ENCODE results near the gene HS3ST2.

The HS3ST2 gene

GRCh38 chr16:22813948-22814710, at the start of gene HS3ST2:
Gene HS3ST2 (plus strand): TSS chr16:22814162. CDS start chr16:22814611, 449 bp downstream.
- DNase-seq (ENCODE audit: low read depth in 1 of 2, low spot score in 1 of 2): no peak

DNA sequence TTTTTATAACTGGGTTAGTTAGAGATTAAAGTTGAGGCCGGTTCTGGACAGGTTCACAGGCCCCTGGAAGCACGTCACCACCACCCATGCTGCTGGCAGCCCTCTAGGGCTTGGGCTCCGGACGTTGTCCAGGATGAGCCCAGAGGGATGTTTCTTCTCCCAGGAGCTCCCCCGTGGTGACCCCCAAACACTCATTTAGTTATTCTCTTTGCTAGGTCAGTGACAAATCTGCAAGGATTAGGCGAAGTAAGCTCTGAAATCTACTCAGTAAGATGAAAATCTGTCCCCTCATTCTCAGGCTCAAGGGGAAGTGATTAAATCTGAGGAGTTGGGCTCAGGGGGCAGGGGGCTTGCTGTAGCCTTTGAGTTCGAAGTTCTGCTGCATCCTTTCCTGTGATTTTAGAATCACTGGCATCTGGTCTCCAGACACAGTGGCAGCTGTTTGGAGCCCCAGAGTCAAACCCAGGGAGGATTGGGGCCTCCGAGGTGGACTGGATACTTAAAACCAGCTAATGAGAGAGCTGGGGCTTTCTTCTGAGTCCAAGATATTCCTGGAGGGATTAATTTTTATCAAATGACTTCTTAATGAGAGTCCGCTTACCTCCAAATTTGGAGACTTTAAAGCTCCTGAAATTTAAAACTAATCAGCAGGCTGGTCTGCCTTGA, 49.2 kb upstream of the HS3ST2 start:
- DNase-seq (ENCODE audit: low read depth in 1 of 2, low spot score in 1 of 2): no peak

GRCh38 chr16:22765479-22765878, 48.5 kb upstream of the HS3ST2 start:
- DNase-seq (ENCODE audit: low read depth in 1 of 2, low spot score in 1 of 2): no peak

DNA sequence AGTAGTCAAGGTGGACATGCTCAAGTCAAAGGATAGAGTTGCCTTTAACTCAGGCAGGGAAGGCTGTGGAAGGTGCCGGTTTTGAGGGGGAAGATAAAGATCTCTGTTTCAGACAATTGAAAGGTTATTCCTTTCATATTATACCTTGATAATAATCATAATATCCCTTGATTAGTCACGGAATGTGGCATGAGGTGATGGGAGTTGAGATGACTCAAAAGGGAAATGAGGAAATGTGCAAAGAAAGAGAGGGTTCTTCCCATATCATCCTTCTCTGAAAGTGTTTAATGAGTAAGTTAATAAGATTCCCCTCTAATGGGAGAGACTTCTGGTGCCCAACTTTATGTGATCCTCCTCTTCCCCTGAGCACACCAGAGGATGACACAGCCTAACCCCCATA, 43.1 kb upstream of the HS3ST2 start:
- DNase-seq (ENCODE audit: low read depth in 1 of 2, low spot score in 1 of 2): no peak

DNA sequence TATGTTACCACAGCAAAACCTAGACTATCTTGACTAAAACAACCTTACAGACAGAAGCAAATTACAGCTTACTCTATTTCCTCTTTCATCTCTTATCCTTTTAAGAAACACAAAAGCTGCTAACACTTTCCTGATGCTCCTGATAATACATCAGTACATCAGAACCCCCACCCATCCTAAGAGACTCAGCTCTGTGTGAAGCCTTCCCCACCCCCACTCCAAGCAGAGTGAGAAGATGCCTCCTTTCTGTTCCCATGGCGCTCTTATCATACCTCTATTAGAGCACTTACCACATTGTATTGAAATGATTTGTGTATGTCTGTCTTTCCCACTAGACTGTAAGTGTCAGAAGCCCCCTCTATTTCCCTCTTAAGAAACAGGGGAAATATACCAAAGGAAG, 42.4 kb upstream of the HS3ST2 start:
- DNase-seq (ENCODE audit: low read depth in 1 of 2, low spot score in 1 of 2): no peak

GRCh38 chr16:22775220-22775922, 38.6 kb upstream of the HS3ST2 start:
- DNase-seq (ENCODE audit: low read depth in 1 of 2, low spot score in 1 of 2): no peak

DNA sequence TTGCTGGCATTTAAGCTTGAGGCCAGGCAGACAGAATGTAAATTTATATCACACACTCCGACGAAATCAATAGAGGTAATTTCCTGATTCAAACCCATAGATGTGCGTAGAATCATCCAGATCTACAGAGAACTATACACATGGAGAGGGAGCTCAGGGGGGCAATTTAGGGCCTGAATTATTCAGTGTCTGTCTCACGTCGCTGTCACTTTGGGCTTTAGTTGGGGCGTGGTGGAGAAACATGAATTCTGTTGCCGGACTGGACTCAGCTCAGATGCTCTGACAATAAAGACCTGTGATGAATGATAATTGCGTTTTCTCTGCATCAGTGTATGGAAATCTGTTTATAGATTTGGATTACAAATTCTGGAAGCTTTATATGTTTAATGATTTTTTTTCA, 32.5 kb upstream of the HS3ST2 start:
- no peak for DNase-seq (ENCODE audit: low read depth in 1 of 2, low spot score in 1 of 2)

- DNase-seq (ENCODE audit: low read depth in 1 of 2, low spot score in 1 of 2): no peak
Measured at GRCh38 chr16:22782314-22782713, 31.6 kb upstream of the HS3ST2 start.

DNA sequence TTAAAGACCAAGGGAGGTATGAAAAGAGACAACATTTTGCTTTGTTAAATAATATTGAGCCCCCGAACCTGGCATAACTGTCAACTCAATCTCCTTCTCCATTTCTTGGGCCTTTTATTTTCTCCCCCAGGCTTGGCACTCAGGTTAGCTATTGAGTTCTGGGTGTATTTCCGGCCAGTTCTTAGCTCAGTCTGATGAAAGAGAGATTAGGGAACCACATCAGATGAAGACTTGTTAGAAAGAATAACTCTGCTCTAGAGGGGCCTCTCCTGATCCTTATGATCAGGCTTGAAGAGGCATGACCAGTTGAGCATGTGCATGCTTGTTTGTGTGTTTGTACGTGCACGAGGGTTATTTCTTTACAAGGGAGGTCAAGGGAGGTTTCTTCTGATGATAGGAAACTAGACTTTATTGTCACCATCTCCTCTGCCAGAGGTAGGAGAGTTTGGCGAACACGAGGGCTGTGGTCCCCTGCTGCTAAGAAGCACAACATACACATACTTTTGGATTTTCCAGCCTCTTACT, 29.2 kb upstream of the HS3ST2 start:
- no peak for DNase-seq (ENCODE audit: low read depth in 1 of 2, low spot score in 1 of 2)

DNA sequence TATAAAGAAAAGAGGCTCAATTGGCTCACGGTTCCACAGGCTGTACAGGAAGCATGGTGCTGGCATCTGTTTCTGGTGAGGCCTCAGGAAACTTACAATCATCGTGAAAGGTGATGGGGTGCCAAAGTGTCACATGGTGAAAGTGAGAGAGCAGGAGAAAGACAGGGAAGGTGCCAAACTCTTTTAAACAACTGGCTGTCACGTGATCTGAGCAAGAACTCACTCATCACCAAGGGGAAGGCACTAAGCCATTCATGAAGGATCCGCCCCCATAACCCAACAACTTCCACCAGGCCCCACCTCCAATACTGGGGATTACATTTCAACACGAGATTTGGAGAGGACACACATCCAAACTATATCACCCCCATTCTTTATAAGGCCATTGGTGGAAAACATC, 28.4 kb upstream of the HS3ST2 start:
- DNase-seq (ENCODE audit: low read depth in 1 of 2, low spot score in 1 of 2): no peak

- no peak for DNase-seq (ENCODE audit: low read depth in 1 of 2, low spot score in 1 of 2)
Measured at GRCh38 chr16:22786284-22786683, 27.7 kb upstream of the HS3ST2 start.

DNA sequence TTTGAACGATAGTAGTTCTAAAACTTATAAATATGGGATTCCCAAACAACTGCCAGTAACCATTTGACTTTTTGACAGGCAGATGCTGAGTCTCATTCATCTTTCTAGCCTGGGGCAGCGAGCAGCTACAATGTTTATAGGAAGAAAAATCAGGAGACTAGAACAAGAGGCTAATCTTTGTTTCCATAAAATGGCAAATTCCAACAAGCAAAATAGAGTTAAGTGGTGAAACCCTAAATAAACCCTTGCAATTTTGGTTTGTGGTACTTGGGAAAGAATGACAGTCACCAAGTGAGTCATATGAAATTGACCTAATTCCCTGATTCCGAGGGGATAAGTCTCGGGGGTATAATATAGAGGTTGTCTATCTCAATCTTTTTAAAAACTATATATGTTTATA, 27.3 kb upstream of the HS3ST2 start:
- DNase-seq (ENCODE audit: low read depth in 1 of 2, low spot score in 1 of 2): no peak

GRCh38 chr16:22787466-22788192, 26.3 kb upstream of the HS3ST2 start:
- no peak for DNase-seq (ENCODE audit: low read depth in 1 of 2, low spot score in 1 of 2)

DNA sequence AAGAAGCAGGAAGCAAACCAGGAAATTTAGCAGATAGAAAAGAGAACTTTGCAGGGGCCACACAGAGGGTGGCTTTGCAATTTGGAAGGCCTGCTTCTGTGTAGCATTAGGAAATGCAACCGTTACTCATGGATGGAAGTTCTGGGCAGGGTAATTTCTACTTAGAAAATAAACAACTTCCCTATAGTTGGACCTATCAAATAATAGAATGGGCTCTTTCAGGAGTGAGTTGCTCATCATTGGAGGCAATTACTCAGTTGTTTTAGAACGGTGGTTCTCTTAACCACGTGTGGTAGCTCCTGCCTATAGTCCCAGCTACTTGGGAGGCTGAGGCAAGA, 25.8 kb upstream of the HS3ST2 start:
- no peak for DNase-seq (ENCODE audit: low read depth in 1 of 2, low spot score in 1 of 2)

DNA sequence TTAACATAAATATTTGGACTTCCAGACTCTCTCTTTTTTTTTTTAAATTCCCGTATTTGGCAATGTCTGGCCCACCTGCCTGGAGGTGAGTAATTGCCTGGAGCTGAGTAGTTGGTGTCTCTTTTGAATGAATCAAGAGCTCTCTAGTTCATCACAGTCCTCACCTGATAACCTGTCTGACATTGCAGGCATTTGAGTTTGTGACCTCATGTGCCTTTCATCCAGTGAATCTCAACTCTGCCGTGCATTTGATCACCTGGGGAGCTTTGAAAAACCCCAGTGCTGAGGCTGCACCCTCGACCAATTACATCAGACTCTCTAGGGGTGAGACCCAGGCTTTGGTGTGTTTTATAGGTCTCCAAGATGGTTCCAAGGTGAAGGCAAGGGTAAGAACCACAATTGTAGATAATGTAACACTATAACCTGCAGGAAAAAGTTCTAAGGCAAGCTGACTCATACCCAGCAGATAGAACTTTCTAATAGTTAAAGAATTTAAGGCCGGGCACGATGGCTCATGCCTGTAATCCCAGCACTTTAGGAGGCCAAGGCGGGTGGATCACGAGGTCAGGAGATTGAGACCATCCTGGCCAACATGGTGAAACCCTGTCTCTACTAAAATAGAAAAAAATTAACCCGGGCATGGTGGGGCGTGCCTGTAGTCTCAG, 24.5 kb upstream of the HS3ST2 start:
- DNase-seq (ENCODE audit: low read depth in 1 of 2, low spot score in 1 of 2): no peak

DNA sequence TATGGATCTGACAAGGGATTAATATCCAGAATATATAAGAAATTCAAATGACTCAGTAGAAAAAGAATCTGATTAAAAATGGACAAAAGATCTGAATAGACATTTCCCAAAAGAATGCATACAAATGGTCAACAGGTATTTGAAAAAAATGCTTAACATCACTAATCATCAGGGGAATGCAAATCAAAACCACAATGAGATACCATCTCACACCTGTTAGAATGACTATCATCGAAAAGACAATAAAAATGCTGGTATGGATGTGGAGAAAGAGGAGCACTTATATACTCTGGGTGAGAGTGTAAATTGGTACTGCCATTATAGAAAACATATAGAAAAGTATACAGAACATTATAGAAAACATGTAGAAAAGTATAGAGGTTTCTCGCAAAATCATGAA, 16.4 kb upstream of the HS3ST2 start:
- no peak for DNase-seq (ENCODE audit: low read depth in 1 of 2, low spot score in 1 of 2)

- no peak for DNase-seq (ENCODE audit: low read depth in 1 of 2, low spot score in 1 of 2)
Measured at GRCh38 chr16:22799113-22799512, 14.8 kb upstream of the HS3ST2 start.

DNA sequence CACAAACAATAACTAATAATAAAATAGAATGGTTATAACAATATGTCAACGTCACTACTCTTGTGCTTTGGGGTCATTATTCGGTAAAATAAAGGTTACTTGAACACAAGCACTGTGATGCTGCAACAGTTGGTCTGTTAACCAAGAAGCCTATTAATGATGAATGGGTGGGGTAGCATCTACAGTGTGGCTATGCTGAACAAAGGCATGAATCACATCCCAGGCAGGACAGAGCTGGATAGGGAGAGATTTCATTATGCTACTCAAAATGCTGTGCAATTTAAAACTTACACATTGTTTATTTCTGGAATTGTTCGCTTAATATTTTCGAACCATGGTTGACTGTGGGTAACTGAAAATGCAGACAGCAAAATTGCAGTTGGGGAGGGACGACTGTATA, 9.1 kb upstream of the HS3ST2 start:
- no peak for DNase-seq (ENCODE audit: low read depth in 1 of 2, low spot score in 1 of 2)

GRCh38 chr16:22805326-22805725, 8.6 kb upstream of the HS3ST2 start:
- DNase-seq (ENCODE audit: low read depth in 1 of 2, low spot score in 1 of 2): no peak

DNA sequence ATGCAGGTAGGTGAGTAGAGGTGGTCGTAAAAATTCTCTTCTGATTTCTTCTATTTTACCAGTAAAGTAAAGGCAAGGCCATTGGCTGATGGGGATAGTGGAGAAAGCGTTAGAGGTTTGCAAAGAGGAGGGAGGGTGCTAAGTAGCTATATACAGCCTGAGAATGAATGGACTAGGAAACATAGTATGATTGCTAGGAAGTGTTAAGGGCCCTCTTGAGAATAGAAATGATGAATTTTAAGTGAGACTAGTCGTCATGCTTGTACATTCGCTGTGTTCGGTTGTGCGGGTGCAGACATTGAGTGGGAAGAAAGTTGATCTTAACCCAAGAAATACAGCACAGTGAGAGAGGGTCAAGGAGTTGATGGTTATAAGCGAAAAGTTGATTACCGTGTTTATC, 7.2 kb upstream of the HS3ST2 start:
- DNase-seq (ENCODE audit: low read depth in 1 of 2, low spot score in 1 of 2): no peak

- DNase-seq (ENCODE audit: low read depth in 1 of 2, low spot score in 1 of 2): no peak
Measured at GRCh38 chr16:22810226-22810625, 3.7 kb upstream of the HS3ST2 start.
